ENCODE results near the gene RIMS3.
"Not testable (repeated sequence)": the region's sequence is repeated elsewhere in the genome, so short reads cannot be mapped to it uniquely, and the experiment has no call there.

The RIMS3 gene

GRCh38 chr1:40702810-40703209 lies 37.3 kb upstream of the RIMS3 start:
- not testable (repeated sequence) for H3K36me3 Mint-ChIP-seq (ENCODE audit: insufficient read depth); DNase-seq; H3K27me3 Mint-ChIP-seq; H3K4me3 Mint-ChIP-seq; H3K27ac Mint-ChIP-seq; ATAC-seq (replicated peaks); H3K9me3 Mint-ChIP-seq
- peaks cover 22 to 38% of the 10 kb centered on the region in 2 donors for H3K4me1 Mint-ChIP-seq (ENCODE audit: low read depth in 2 of 2)

- ATAC-seq (replicated peaks), result no peak
- DNase-seq, result no peak
- H3K4me3 Mint-ChIP-seq, result no peak overlapping the region
- H3K27me3 Mint-ChIP-seq, result no peaks in the 10 kb centered on the region
- H3K9me3 Mint-ChIP-seq, result no peaks in the 10 kb centered on the region
- peak overlapping the region in 1 of 2 donors; percentile 52 for H3K27ac Mint-ChIP-seq
- H3K36me3 Mint-ChIP-seq (ENCODE audit: insufficient read depth), result peaks cover 3% of the 10 kb centered on the region
- peaks cover 32 to 49% of the 10 kb centered on the region in 2 donors for H3K4me1 Mint-ChIP-seq (ENCODE audit: low read depth in 2 of 2)
These were observed 36.2 kb upstream of the RIMS3 start for GRCh38 chr1:40701684-40702083.

GRCh38 chr1:40699787-40700186 lies 34.3 kb upstream of the RIMS3 start:
- H3K4me1 Mint-ChIP-seq (ENCODE audit: low read depth in 2 of 2), result peaks cover 37 to 55% of the 10 kb centered on the region in 2 donors
- peak overlapping the region in 1 of 2 donors; percentile 72 for H3K4me3 Mint-ChIP-seq
- ATAC-seq (replicated peaks), result no peak
- DNase-seq, result no peak
- H3K9me3 Mint-ChIP-seq, result no peaks in the 10 kb centered on the region
- peak overlapping the region; percentile 91 to 93 for H3K27ac Mint-ChIP-seq
- peaks cover 3% of the 10 kb centered on the region for H3K36me3 Mint-ChIP-seq (ENCODE audit: insufficient read depth)
- H3K27me3 Mint-ChIP-seq, result no peaks in the 10 kb centered on the region

- H3K27me3 Mint-ChIP-seq, result no peaks in the 10 kb centered on the region
- peak overlapping the region; percentile 35 to 88 for H3K27ac Mint-ChIP-seq
- peak overlapping the region in 1 of 2 donors; percentile 53 for H3K4me3 Mint-ChIP-seq
- peaks cover 50 to 70% of the 10 kb centered on the region in 2 donors for H3K4me1 Mint-ChIP-seq (ENCODE audit: low read depth in 2 of 2)
- ATAC-seq (replicated peaks) (no peak), DNase-seq (no peak)
- no peaks in the 10 kb centered on the region for H3K9me3 Mint-ChIP-seq
- peaks cover 3% of the 10 kb centered on the region for H3K36me3 Mint-ChIP-seq (ENCODE audit: insufficient read depth)
These were observed 32.0 kb upstream of the RIMS3 start for GRCh38 chr1:40697436-40697835.

- DNase-seq (no peak), ATAC-seq (replicated peaks) (no peak)
- H3K4me3 Mint-ChIP-seq, result peak overlapping the region; percentile 36 to 53
- H3K9me3 Mint-ChIP-seq, result no peaks in the 10 kb centered on the region
- H3K27me3 Mint-ChIP-seq, result no peaks in the 10 kb centered on the region
- H3K36me3 Mint-ChIP-seq (ENCODE audit: insufficient read depth), result peaks cover 14% of the 10 kb centered on the region
- peak overlapping the region in 1 of 2 donors; percentile 88 for H3K27ac Mint-ChIP-seq
- H3K4me1 Mint-ChIP-seq (ENCODE audit: low read depth in 2 of 2), result peaks cover 60 to 75% of the 10 kb centered on the region in 2 donors
These were observed 30.8 kb upstream of the RIMS3 start for GRCh38 chr1:40696294-40696693.

- DNase-seq (no peak), ATAC-seq (replicated peaks) (no peak)
- Mint-ChIP-seq H3K4me3 (peak overlapping the region; percentile 97 to 98), H3K36me3 (ENCODE audit: insufficient read depth) (peaks cover 17% of the 10 kb centered on the region), H3K4me1 (ENCODE audit: low read depth in 2 of 2) (peaks cover 65 to 78% of the 10 kb centered on the region in 2 donors), H3K27me3 (no peaks in the 10 kb centered on the region), H3K9me3 (no peaks in the 10 kb centered on the region), H3K27ac (peak overlapping the region; percentile 76 to 98)
These were observed 28.9 kb upstream of the RIMS3 start for GRCh38 chr1:40694353-40694874.

GRCh38 chr1:40693425-40693824 lies 27.9 kb upstream of the RIMS3 start:
- peaks cover 14% of the 10 kb centered on the region for H3K36me3 Mint-ChIP-seq (ENCODE audit: insufficient read depth)
- ATAC-seq (replicated peaks), result no peak
- peak overlapping the region; percentile 76 to 98 for H3K27ac Mint-ChIP-seq

GRCh38 chr1:40692429-40692895 lies 27.0 kb upstream of the RIMS3 start:
- Mint-ChIP-seq H3K27ac (peak overlapping the region; percentile 96 to 98), H3K36me3 (ENCODE audit: insufficient read depth) (peaks cover 14% of the 10 kb centered on the region), H3K4me1 (ENCODE audit: low read depth in 2 of 2) (peaks cover 55 to 70% of the 10 kb centered on the region in 2 donors), H3K9me3 (no peaks in the 10 kb centered on the region), H3K4me3 (peak overlapping the region; percentile 97 to 98), H3K27me3 (no peaks in the 10 kb centered on the region)
- ATAC-seq (replicated peaks), result no peak
- DNase-seq, result no peak

More at GRCh38 chr1:40693425-40693824, 27.9 kb upstream of the RIMS3 start:
- H3K4me3 Mint-ChIP-seq, result peak overlapping the region; percentile 97 to 98
- peaks cover 60 to 74% of the 10 kb centered on the region in 2 donors for H3K4me1 Mint-ChIP-seq (ENCODE audit: low read depth in 2 of 2)
- no peak for DNase-seq
- H3K27me3 Mint-ChIP-seq, result no peaks in the 10 kb centered on the region
- no peaks in the 10 kb centered on the region for H3K9me3 Mint-ChIP-seq

GRCh38 chr1:40691538-40692428 lies 26.3 kb upstream of the RIMS3 start, which contains the start of gene NFYC:
TSS of gene NFYC (plus strand) at chr1:40691704. CDS start at chr1:40738844, 47,140 bp downstream.
- H3K27me3 Mint-ChIP-seq, result no peaks in the 10 kb centered on the region
- DNase-seq (peak; percentile 90 to 94 (median 91)), ATAC-seq (replicated peaks) (peak; percentile 79)
- peak within 1 kb of the TSS; percentile 97 to 98 for H3K4me3 Mint-ChIP-seq
- H3K36me3 Mint-ChIP-seq (ENCODE audit: insufficient read depth), result peaks cover 14% of the 10 kb centered on the region
- peaks cover 48 to 64% of the 10 kb centered on the region in 2 donors for H3K4me1 Mint-ChIP-seq (ENCODE audit: low read depth in 2 of 2)
- peak within 1 kb of the TSS; percentile 96 to 98 for H3K27ac Mint-ChIP-seq
- H3K9me3 Mint-ChIP-seq, result no peaks in the 10 kb centered on the region

- no peaks in the 10 kb centered on the region for H3K9me3 Mint-ChIP-seq
- peaks cover 18% of the 10 kb centered on the region for H3K36me3 Mint-ChIP-seq (ENCODE audit: insufficient read depth)
- peak; percentile 1 for ATAC-seq (replicated peaks)
- DNase-seq, result peak in 1 of 3 experiments; percentile 11
- H3K27me3 Mint-ChIP-seq, result no peaks in the 10 kb centered on the region
- H3K27ac Mint-ChIP-seq, result peak overlapping the region; percentile 96 to 98
- peak overlapping the region; percentile 97 to 98 for H3K4me3 Mint-ChIP-seq
- peaks cover 44 to 56% of the 10 kb centered on the region in 2 donors for H3K4me1 Mint-ChIP-seq (ENCODE audit: low read depth in 2 of 2)
These were observed 25.5 kb upstream of the RIMS3 start for GRCh38 chr1:40690771-40691537.

GRCh38 chr1:40689737-40690136 lies 24.3 kb upstream of the RIMS3 start:
- Mint-ChIP-seq H3K4me3 (no peak overlapping the region), H3K9me3 (no peaks in the 10 kb centered on the region), H3K4me1 (ENCODE audit: low read depth in 2 of 2) (peaks cover 41 to 48% of the 10 kb centered on the region in 2 donors), H3K36me3 (ENCODE audit: insufficient read depth) (peaks cover 20% of the 10 kb centered on the region), H3K27ac (peak overlapping the region in 1 of 2 donors; percentile 96), H3K27me3 (no peaks in the 10 kb centered on the region)
- ATAC-seq (replicated peaks) (no peak), DNase-seq (no peak)

- Mint-ChIP-seq H3K4me1 (ENCODE audit: low read depth in 2 of 2) (peaks cover 26 to 30% of the 10 kb centered on the region in 2 donors), H3K9me3 (no peaks in the 10 kb centered on the region), H3K27me3 (no peaks in the 10 kb centered on the region), H3K36me3 (ENCODE audit: insufficient read depth) (peaks cover 21% of the 10 kb centered on the region), H3K27ac (no peak overlapping the region), H3K4me3 (no peak overlapping the region)
- DNase-seq, result no peak
- ATAC-seq (replicated peaks), result no peak
These were observed 22.2 kb upstream of the RIMS3 start for GRCh38 chr1:40687661-40688060.

GRCh38 chr1:40687059-40687458 lies 21.6 kb upstream of the RIMS3 start:
- Mint-ChIP-seq H3K36me3 (ENCODE audit: insufficient read depth) (peaks cover 18% of the 10 kb centered on the region), H3K27me3 (no peaks in the 10 kb centered on the region), H3K4me3 (no peak overlapping the region), H3K4me1 (ENCODE audit: low read depth in 2 of 2) (peaks cover 20 to 24% of the 10 kb centered on the region in 2 donors), H3K27ac (no peak overlapping the region), H3K9me3 (no peaks in the 10 kb centered on the region)
- ATAC-seq (replicated peaks) (no peak), DNase-seq (no peak)

Measured in effector memory CD8-positive, alpha-beta T cell (primary cell).